ENCODE measurements around the gene HNRNPUL1.

The HNRNPUL1 gene

GRCh38 chr19:41234512-41235168, 29.5 kb upstream of the HNRNPUL1 start:
- no peak for DNase-seq (ENCODE audit: low read depth)

- DNase-seq (ENCODE audit: low read depth), result no peak
Observed at GRCh38 chr19:41235480-41235879, 28.7 kb upstream of the HNRNPUL1 start.

GRCh38 chr19:41238244-41238643, 25.9 kb upstream of the HNRNPUL1 start:
- no peak for DNase-seq (ENCODE audit: low read depth)

GRCh38 chr19:41239363-41239762, 24.8 kb upstream of the HNRNPUL1 start:
- no peak for DNase-seq (ENCODE audit: low read depth)

- no peak for DNase-seq (ENCODE audit: low read depth)
Observed at GRCh38 chr19:41239961-41240574, 24.1 kb upstream of the HNRNPUL1 start.

- no peak for DNase-seq (ENCODE audit: low read depth)
Observed at GRCh38 chr19:41241859-41242258, 22.3 kb upstream of the HNRNPUL1 start.

- DNase-seq (ENCODE audit: low read depth), result no peak
Observed at GRCh38 chr19:41244117-41244516, 20.1 kb upstream of the HNRNPUL1 start.

- DNase-seq (ENCODE audit: low read depth), result no peak
Observed at GRCh38 chr19:41245843-41246242, 18.3 kb upstream of the HNRNPUL1 start.

- DNase-seq (ENCODE audit: low read depth), result no peak
Observed at GRCh38 chr19:41248895-41249294, 15.3 kb upstream of the HNRNPUL1 start.

- no peak for DNase-seq (ENCODE audit: low read depth)
Observed at GRCh38 chr19:41249707-41250423, 14.3 kb upstream of the HNRNPUL1 start.

GRCh38 chr19:41253660-41254059, 10.5 kb upstream of the HNRNPUL1 start:
- no peak for DNase-seq (ENCODE audit: low read depth)

- DNase-seq (ENCODE audit: low read depth), result no peak
Observed at GRCh38 chr19:41255171-41255570, 9.0 kb upstream of the HNRNPUL1 start.

- DNase-seq (ENCODE audit: low read depth), result no peak
Observed at GRCh38 chr19:41261474-41262190, 2.5 kb upstream of the HNRNPUL1 start.

GRCh38 chr19:41263042-41263849, 926 bp upstream of the HNRNPUL1 start:
- DNase-seq (ENCODE audit: low read depth), result peak; percentile 95

GRCh38 chr19:41264581-41265394, 616 bp downstream of the HNRNPUL1 start:
- DNase-seq (ENCODE audit: low read depth), result peak; percentile 34

- peak; percentile 51 for DNase-seq (ENCODE audit: low read depth)
Observed at GRCh38 chr19:41265395-41266153, 1.4 kb downstream of the HNRNPUL1 start.

GRCh38 chr19:41269055-41269454, 4.9 kb downstream of the HNRNPUL1 start:
- DNase-seq (ENCODE audit: low read depth), result no peak

GRCh38 chr19:41269571-41269970, 5.4 kb downstream of the HNRNPUL1 start:
- DNase-seq (ENCODE audit: low read depth), result no peak

- DNase-seq (ENCODE audit: low read depth), result no peak
Observed at GRCh38 chr19:41273076-41273475, 8.9 kb downstream of the HNRNPUL1 start.

GRCh38 chr19:41274802-41275201, 10.6 kb downstream of the HNRNPUL1 start:
- DNase-seq (ENCODE audit: low read depth), result no peak

All from iris pigment epithelial cell (primary cell).